SJSA1 (cell line): ENCODE measurements around the gene KLF4. TPM values are rescaled to one million over a fixed set of nuclear protein-coding genes. Genes with fewer than 3 reads are reported as not detected.
"Not testable (repeated sequence)": the region's sequence is repeated elsewhere in the genome, so short reads cannot be mapped to it uniquely, and the experiment has no call there.

Experiments
- DNase-seq, 2 experiments: peaks; one replicate each; pipeline ENCODE4 v3.0.0-alpha.2; 2015 to 2020; ENCODE audit warnings: low spot score in 2 of 2, low read depth in 1 of 2
- H3K27ac ChIP-seq: fragments of 250-450 bp; sonication (Bioruptor Pico); 2 replicates; pipeline ENCODE4 v1.5.1; 2020; ENCODE audit warnings: mild to moderate bottlenecking, moderate library complexity
- H3K27me3 ChIP-seq: fragments of 250-450 bp; sonication (Bioruptor Pico); replicated peaks from 2 replicates; pipeline ENCODE4 v1.5.1; 2020; ENCODE audit warnings: mild to moderate bottlenecking, moderate library complexity
- H3K36me3 ChIP-seq: fragments of 250-450 bp; sonication (Bioruptor Pico); 2 replicates; pipeline ENCODE4 v1.5.1; 2020; ENCODE audit warnings: mild to moderate bottlenecking
- H3K4me1 ChIP-seq: fragments of 250-450 bp; sonication (Bioruptor Pico); replicated peaks from 2 replicates; pipeline ENCODE4 v1.6.1; 2021; ENCODE audit warnings: mild to moderate bottlenecking
- H3K4me3 ChIP-seq: fragments of 250-450 bp; sonication (Bioruptor Pico); 2 replicates; pipeline ENCODE4 v1.5.1; 2020; ENCODE audit warnings: mild to moderate bottlenecking
- H3K9me3 ChIP-seq: fragments of 250-450 bp; sonication (Bioruptor Pico); replicated peaks from 2 replicates; pipeline ENCODE4 v1.5.1; 2020; ENCODE audit warnings: mild to moderate bottlenecking
- total RNA-seq: library from RNA; depleted of rRNA; stranded (reverse); fragments of >200 nt; shearing (Covaris generic); gene quantifications from 2 replicates; pipeline ENCODE4 v1.2.3, GENCODE V29; 2014; rRNA removed

KLF4 gene
- total RNA-seq: 1.00 and 1.5 TPM in 2 replicates

- peak; percentile 84 to 85 for DNase-seq
- Histone ChIP-seq H3K4me3 (peak within 1 kb of the TSS; percentile 58), H3K27ac (peak within 1 kb of the TSS; percentile 86), H3K27me3 (no peaks in the 10 kb centered on the region), H3K4me1 (peaks cover 16% of the 10 kb centered on the region), H3K36me3 (no peaks in the 10 kb centered on the region; the same call in 1 of the 2 replicates), H3K9me3 (no peaks in the 10 kb centered on the region)
These were observed at the start of gene KLF4 for GRCh38 chr9:107489687-107490605. Gene KLF4, minus strand, starts transcription at chr9:107489769. Its CDS starts 597 bp downstream, at chr9:107489172.

- Histone ChIP-seq H3K27me3 (no peaks in the 10 kb centered on the region), H3K36me3 (no peaks in the 10 kb centered on the region), H3K4me1 (no peaks in the 10 kb centered on the region), H3K27ac (no peak overlapping the region), H3K4me3 (no peak overlapping the region), H3K9me3 (no peaks in the 10 kb centered on the region)
- no peak for DNase-seq
These were observed 46.9 kb upstream of the KLF4 start for GRCh38 chr9:107536462-107536861.

GRCh38 chr9:107534510-107535078, 45.0 kb upstream of the KLF4 start:
- no peak overlapping the region for H3K27ac ChIP-seq

GRCh38 chr9:107530679-107531078, 41.1 kb upstream of the KLF4 start:
- no peaks in the 10 kb centered on the region for H3K4me1 ChIP-seq
- H3K27me3 ChIP-seq: no peaks in the 10 kb centered on the region
- H3K27ac ChIP-seq: no peak overlapping the region
- H3K4me3 ChIP-seq: no peak overlapping the region
- no peaks in the 10 kb centered on the region for H3K36me3 ChIP-seq
- no peaks in the 10 kb centered on the region for H3K9me3 ChIP-seq
- no peak for DNase-seq

More at GRCh38 chr9:107534510-107535078, 45.0 kb upstream of the KLF4 start:
- Histone ChIP-seq H3K9me3 (no peaks in the 10 kb centered on the region), H3K4me3 (no peak overlapping the region), H3K27me3 (no peaks in the 10 kb centered on the region), H3K36me3 (no peaks in the 10 kb centered on the region), H3K4me1 (no peaks in the 10 kb centered on the region)
- no peak for DNase-seq

GRCh38 chr9:107528686-107529085, 39.1 kb upstream of the KLF4 start:
- Histone ChIP-seq H3K4me3 (no peak overlapping the region), H3K4me1 (no peaks in the 10 kb centered on the region), H3K27me3 (no peaks in the 10 kb centered on the region), H3K9me3 (no peaks in the 10 kb centered on the region), H3K36me3 (no peaks in the 10 kb centered on the region), H3K27ac (no peak overlapping the region)
- no peak for DNase-seq

- DNase-seq: no peak
- Histone ChIP-seq H3K4me1 (no peaks in the 10 kb centered on the region), H3K27me3 (no peaks in the 10 kb centered on the region), H3K27ac (no peak overlapping the region), H3K9me3 (no peaks in the 10 kb centered on the region), H3K36me3 (no peaks in the 10 kb centered on the region), H3K4me3 (no peak overlapping the region)
These were observed 34.0 kb upstream of the KLF4 start for GRCh38 chr9:107523539-107523938.

GRCh38 chr9:107520186-107520585, 30.6 kb upstream of the KLF4 start:
- Histone ChIP-seq H3K9me3 (no peaks in the 10 kb centered on the region), H3K36me3 (no peaks in the 10 kb centered on the region), H3K4me1 (no peaks in the 10 kb centered on the region), H3K27me3 (no peaks in the 10 kb centered on the region), H3K4me3 (no peak overlapping the region), H3K27ac (no peak overlapping the region)
- no peak for DNase-seq

GRCh38 chr9:107518037-107518807, 28.7 kb upstream of the KLF4 start:
- H3K27ac ChIP-seq: no peak overlapping the region
- H3K36me3 ChIP-seq: no peaks in the 10 kb centered on the region
- no peaks in the 10 kb centered on the region for H3K4me1 ChIP-seq
- DNase-seq: no peak
- no peak overlapping the region for H3K4me3 ChIP-seq
- H3K9me3 ChIP-seq: no peaks in the 10 kb centered on the region
- H3K27me3 ChIP-seq: no peaks in the 10 kb centered on the region

- Histone ChIP-seq H3K9me3 (no peaks in the 10 kb centered on the region), H3K27me3 (no peaks in the 10 kb centered on the region), H3K4me3 (no peak overlapping the region), H3K4me1 (no peaks in the 10 kb centered on the region), H3K36me3 (no peaks in the 10 kb centered on the region), H3K27ac (no peak overlapping the region)
- DNase-seq: no peak
These were observed 24.0 kb upstream of the KLF4 start for GRCh38 chr9:107513464-107514100.

GRCh38 chr9:107504585-107505455, 15.3 kb upstream of the KLF4 start:
- Histone ChIP-seq H3K27me3 (no peaks in the 10 kb centered on the region), H3K4me1 (peaks cover 13% of the 10 kb centered on the region), H3K36me3 (no peaks in the 10 kb centered on the region), H3K9me3 (no peaks in the 10 kb centered on the region), H3K27ac (0 out of 2 replicates have a peak overlapping the region, but pooled peaks have one; percentile 10), H3K4me3 (no peak overlapping the region)
- peak; percentile 54 to 82 for DNase-seq

- H3K9me3 ChIP-seq: no peaks in the 10 kb centered on the region
These were observed 12.9 kb upstream of the KLF4 start for GRCh38 chr9:107502464-107502863.

GRCh38 chr9:107500421-107501200, 11.0 kb upstream of the KLF4 start:
- H3K4me3 ChIP-seq, H3K27ac ChIP-seq, H3K9me3 ChIP-seq, DNase-seq, H3K36me3 ChIP-seq, H3K27me3 ChIP-seq: not testable (repeated sequence)
- H3K4me1 ChIP-seq: peaks cover 13% of the 10 kb centered on the region

More at GRCh38 chr9:107502464-107502863, 12.9 kb upstream of the KLF4 start:
- DNase-seq: no peak
- no peaks in the 10 kb centered on the region for H3K36me3 ChIP-seq
- H3K4me1 ChIP-seq: peaks cover 13% of the 10 kb centered on the region
- H3K4me3 ChIP-seq: no peak overlapping the region
- no peaks in the 10 kb centered on the region for H3K27me3 ChIP-seq
- no peak overlapping the region for H3K27ac ChIP-seq
